ENCODE data around the gene LRRC31.

The LRRC31 gene

DNA sequence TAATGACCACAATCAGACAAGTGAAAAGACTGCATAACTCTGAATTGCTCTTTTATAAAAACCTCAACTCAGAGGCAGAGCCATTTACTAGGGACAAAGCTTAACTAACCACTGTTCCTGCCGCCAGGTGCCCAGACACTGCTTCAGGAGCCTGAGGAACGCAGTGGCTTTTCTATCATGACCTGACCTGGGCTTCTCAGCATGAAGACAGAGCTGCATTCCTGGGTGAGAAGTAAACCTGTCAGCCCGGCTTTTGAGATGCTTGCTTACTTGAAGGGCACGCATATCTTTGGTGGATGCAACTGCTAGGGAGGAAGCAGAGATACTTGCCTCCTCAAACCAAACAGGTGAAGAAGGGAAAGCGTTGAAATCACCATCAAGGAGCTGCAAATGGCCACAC, 7.9 kb downstream of the LRRC31 start:
- DNase-seq, result no peak

DNA sequence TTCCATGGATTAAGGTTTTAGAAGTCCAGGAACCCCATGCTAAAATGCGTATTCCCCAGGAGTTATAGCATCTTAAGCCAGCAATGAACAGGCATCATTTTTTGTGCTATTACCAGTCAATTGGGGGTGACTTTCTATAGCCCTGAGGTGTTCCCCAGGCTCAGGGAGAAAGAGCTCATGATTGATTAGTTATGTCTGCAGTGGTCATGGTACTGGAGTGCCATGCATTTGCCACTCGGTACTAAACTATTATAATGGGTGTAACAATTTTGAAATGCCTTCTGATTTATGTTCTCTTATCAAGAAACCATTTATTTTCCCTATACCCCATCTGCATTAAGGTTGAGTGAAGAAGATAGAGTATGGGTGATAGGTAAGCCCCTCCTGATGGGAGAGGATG, 11.9 kb downstream of the LRRC31 start:
- DNase-seq, result no peak

DNA sequence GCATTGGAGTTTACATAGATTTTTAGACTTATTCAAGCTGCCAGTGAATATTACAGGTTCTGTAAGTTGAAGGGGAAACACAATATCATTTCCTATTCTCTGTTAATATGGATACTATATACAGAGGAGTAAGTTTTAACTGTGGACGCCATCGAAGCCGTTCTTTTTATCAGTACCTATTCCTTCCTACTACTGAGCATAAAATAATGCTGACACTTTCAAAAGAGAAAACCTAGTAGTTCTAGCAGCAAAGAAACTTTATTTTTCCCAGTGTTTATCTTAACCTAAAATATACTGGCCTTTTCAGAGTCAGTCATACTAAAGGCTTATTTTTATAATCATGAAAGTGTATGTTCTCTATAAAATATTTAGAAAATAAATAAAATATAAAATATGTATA, 14.2 kb downstream of the LRRC31 start:
- DNase-seq, result no peak

DNA sequence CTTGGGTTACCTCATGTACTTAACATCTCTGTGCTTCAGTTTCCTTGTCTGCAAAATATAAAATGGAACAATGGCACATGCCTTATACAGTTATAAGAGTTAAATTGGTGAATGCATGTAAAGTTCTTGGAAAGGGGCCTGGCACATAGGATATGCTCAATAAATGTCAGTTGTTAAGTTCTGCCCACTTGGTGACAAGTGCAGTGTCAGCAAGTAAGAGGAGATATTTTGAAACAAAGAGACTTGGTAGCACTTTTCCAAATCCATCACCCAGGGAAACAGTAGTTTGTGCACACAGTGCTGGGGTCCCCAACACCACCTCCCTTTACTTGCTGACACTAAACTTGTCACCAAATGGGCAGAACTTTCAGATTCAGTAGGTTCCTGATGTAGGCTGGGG, 19.1 kb downstream of the LRRC31 start:
- DNase-seq, result no peak

DNA sequence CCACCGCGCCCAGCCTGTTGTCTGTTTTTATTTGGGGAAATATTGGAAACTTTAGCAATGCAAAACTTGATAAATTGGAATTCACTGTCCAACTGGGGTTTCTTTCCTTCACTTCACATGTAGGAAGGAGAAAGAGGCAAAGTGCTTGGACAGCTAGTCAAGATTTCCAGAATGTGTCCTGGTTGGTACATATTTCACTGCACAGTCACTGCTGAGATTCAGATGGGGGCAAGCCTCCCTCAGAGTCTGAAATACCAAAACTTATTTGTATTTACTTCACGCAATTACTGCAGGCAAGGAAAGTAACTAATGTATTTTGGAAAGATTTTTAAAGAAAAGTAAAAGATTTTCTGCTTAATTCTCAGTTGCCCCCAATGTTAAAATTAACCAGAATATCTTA, 21.0 kb downstream of the LRRC31 start:
- DNase-seq, result no peak

DNA sequence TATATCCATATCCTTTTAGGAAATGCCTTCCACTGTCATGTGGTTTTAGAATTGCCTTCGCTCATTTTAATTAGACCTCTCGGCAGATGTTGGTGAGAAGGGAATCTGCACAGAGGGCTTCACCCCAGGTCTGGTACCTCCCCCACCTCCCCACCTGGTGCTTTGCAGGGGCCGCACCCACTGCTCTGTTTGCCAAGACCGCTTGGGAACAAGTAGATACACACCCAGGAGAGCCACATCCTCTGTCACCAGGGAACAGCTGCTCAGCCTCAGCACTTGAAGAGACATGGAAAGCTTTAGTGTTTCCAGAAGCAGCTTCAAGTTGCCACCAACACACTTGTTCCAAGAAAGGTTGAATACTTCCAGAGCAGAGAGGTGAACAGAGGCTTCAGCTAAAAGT, 21.8 kb downstream of the LRRC31 start:
- no peak for DNase-seq

DNA sequence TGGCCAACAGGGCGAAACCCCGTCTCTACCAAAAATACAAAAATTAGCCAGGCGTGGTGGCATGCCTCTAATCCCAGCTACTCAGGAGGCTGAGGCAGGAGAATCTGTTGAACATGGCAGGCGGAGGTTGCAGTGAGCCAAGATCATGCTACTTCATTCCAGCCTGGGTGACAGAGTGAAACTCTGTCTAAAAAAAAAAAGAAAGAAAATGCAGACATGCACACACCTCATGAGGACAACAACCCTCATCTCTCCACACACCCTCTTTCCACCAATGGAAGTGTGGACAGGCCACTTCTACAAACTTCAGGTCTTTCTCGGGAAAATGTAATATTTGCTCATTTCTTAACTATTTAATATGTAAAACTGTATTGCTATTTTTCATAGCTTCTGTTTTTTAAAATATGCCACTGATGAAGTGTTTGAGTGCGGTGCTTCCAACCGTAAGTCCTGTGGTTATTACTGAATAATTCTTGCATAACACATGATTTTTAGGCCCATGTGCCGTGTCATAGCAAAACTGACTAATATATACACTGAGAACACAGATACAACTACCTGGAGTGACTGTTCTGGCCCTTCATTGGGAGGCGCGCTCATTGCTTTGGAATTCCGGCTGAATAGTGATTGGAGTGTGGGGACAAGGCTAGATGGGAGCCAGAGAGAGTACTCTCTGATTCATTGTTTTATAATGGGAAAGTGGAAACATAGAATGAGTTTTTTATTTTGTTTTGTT, 23.1 kb downstream of the LRRC31 start:
- DNase-seq, result no peak

DNA sequence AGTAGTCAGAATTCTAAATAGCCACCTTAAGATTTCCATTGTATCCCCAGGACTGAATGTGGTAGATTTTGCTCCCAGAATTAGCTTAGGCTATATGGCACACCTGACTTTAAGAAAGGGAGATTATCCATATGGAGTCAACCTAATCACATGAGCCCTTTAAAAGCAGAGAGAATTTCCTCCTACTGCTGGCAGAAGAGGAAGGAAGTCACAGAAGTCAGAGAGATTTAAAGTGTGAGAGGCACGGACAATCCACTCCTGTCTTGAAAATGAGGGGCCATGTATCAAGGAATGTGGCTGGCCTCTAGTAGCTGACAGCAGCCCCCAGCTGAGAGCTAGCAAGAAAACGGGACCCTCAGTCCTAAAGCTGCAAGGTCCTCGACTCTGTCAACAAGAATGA, 26.8 kb downstream of the LRRC31 start:
- DNase-seq, result no peak

DNA sequence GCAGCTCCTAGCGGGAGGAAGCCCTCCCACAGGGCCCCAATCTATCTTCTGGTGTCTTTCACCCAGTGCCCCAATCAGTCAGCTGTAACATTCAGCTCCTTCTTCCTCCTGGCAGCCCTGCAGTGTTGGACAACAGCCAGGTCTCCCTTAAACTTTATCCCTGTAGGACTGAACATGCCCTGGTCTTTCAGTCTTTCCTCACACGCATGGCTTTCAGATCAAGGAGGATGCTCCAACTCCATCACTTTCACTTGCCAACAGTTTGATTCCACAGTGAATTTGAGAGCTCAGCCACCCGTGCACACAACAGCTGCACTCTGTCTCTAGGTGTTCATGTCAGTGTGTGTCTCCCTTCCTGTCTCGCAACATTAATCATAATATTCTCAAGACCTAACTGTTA, 28.6 kb downstream of the LRRC31 start:
- no peak for DNase-seq

DNA sequence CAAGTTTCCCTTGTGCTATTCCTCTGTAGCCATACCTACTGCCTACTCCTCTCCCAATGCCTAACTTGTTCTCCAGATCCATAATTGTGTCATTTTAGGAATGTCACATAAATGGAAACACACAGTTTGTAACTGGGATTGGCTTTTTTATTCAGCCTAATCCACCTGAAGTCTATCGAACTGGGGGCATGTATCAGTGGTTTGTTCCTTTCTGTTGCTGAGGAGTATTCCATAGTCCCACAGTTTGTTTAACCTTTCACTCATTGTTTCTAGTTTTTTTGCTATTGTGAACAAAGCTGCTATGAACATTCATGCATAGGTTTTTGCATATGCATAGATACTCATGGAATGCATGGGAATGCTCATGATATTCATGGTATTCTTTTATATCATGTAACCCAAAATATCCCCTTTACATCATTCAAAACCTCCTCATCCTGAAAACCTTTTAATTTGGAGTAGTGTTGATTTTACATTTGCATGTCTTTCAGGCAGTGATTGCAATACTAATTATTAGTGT, 31.2 kb downstream of the LRRC31 start:
- no peak for DNase-seq

DNA sequence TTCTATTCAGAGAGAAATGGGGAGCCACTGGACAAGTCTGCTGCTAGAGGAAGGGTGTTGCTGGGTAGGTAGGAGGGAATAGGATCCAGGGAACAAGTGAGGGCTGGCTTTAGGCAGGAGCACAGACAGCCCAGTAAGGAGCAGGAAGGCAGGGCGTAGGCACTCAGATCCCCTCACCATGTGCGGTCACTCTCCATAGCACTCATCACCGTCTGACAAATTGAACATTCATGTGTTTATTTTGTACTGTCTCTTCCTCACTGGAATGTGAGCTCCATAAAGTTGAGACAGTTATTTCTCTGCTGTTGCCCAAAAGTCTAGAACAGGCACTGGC, 32.8 kb downstream of the LRRC31 start:
- no peak for DNase-seq

DNA sequence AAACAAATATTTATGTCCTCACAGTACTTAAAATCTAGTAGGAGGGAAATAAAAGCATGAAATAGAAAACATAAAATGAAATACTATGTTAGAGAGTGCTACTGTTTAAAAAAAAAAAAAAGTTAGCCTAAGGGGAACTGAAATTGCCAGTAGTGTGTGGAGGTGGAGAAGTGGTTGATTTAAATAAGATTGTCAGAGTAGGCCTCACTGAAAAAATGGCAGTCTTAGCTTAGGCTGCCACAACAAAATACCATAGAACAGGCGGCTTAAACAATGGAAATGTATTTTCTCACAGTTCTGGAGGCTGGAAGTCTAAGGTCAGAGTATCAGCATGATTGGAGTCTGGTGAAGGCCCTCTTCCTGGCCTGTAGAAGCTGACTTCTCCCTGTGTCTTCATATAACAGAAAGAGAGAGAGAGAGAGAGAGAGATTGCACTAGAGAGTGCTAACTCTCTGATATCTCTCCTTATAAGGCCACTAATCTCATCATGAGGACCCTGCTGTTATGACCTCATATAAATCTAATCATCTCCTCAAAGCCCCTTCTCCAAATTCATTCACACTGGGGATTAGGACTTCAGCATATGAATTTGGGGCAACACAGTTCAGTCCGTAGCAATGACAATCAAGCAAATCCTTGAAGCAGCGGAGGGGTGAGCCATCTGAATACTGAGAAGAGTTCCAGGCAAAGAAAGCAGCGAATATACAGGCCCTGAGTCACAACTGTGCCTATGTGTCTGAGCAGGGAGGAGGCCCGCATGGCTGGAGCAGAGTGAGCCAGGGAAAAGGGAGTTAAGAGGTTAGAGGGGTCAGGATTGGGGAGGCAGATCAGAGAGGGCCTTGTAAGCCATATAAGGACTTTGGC, 33.4 kb downstream of the LRRC31 start:
- no peak for DNase-seq

DNA sequence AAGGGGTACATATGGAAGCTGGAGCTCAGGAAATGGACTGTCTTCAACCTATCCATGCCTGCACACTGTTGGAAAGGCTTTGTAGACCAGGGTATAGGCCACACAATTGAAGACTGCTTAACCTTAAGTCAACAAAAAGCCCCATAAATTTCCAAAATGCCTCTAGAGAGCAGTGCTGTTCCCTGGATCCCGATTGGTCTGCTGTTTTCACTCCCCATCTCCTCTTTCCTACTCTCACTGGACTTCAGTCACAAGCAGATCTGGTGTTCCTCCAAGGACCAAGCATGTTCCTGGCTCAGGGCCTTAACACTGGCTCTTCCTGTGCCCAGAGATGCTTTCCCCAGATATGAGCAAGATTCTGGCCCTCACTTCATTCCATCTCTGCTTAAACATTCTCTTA, 34.2 kb downstream of the LRRC31 start:
- DNase-seq, result no peak

DNA sequence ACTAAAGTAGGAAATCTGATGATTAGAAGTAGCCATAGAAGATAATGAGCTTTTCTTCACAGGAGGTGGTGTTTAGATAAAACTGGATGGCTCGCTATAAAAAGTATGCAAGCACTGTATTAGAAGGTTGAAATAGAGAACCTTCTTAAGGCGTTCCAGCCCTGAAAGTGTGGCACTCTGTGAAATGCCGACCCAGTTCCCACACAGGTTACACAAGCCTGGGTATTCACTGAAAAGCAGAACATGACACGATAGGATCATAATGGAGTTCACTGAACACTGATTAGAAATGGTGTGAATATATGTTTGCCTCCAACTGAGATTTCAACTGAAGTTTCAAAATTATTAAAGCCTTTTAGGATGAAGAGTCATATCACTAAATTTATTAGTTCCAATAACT, 42.0 kb downstream of the LRRC31 start:
- DNase-seq, result no peak

DNA sequence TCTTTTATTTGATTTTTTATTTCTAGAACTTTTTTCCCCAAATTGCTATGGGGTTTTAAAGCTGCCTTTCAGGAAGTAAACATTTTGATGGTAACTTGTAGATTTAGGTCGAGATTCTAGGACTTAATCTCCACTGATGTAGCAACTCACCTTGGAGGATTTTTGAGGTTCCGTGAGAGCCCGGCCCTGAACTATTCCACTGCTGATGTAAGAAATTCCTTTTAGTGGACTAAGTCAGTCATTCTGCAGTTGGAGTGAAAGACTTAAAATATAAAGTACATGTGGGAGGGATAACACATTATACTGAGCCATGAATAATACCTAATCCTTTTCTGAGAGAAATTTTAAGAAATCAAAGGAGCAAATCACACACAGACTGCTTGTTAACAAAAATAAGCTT, 44.4 kb downstream of the LRRC31 start:
- no peak for DNase-seq

DNA sequence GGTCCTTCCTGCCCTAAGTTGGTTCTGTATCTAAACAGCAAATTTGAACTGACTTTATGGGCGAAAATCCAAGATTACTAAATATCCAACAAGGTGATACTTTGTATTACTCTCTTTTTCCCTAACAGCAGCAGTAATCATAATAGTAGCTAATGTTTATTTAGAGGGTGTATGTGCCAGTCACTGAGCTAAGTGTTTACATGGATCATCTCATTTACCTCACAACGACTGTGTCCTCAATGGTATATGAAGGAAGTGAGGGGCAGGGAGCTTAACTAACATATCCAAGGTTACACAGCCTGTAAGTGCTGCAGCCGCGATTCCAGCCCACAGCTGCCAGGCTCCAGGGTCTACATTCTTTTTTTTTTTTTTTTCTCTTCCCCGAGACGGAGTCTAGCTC, 46.8 kb downstream of the LRRC31 start:
- DNase-seq, result no peak

DNA sequence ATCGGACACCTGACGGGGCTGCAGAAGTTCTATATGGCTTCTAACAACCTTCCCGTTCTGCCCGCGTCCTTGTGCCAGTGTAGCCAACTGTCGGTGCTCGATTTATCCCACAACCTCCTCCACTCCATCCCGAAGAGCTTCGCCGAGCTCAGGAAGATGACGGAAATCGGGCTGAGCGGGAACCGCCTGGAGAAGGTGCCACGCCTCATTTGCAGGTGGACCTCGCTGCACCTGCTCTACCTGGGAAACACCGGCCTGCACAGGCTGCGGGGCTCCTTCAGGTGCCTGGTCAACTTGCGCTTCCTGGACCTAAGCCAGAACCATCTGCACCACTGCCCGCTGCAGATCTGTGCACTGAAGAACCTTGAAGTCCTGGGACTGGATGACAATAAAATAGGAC, 47.2 kb downstream of the LRRC31 start:
- no peak for DNase-seq

DNA sequence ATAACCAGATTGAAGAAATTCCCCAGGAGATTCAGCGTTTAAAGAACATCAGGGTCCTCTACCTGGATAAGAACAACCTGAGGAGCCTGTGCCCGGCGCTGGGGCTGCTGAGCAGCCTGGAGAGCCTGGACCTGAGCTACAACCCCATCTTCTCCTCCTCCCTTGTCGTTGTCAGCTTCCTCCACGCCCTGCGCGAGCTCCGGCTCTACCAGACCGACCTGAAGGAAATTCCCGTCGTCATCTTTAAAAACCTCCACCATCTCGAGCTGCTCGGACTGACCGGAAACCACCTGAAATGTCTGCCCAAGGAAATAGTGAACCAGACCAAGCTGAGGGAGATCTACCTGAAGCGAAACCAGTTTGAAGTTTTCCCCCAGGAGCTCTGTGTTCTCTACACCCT, 47.6 kb downstream of the LRRC31 start:
- DNase-seq, result no peak

DNA sequence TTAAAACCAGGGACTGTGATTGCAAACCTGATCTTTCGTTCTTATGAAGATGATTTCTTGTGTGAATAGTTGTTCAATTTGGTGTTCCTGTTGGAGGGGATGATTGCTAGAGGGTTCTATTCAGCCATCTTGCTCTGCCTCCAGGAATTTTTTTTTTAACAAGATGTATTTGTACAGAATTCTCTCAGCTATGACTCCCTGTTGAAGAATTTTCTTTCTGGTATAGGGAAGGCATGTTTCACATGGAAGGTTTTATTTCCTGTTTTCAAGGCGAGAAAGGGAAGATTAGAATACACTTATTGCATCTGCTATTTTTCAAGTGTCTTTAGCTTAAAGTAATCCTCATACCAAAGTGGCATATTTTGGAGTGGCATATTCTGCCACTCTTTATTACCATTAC, 51.4 kb downstream of the LRRC31 start:
- DNase-seq, result no peak

DNA sequence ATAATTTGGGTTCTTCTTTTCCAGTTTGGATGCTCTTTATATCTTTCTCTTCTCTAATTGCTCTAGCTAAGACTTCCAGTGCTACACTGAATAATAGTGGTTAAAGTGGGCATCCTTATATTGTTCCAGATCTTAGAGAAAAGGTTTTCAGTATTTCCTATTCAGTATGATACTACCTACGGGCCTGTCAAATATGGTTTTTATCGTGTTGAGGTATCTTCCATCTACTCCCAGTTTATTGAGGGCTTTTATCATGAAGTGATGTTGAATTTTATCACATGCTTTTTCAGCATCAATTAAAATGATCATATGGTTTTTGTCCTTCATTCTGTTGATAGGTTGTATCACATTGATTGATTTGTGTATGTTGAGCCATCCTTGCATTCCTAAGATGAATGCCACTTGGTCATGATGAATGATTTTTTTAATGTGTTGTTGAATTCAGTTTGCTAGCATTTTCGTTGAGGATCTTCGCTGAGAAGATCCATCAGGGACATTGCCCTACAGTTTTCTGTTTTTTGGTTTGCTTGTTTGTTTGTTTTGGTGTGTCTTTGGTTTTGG, 54.1 kb downstream of the LRRC31 start:
- DNase-seq, result no peak

DNA sequence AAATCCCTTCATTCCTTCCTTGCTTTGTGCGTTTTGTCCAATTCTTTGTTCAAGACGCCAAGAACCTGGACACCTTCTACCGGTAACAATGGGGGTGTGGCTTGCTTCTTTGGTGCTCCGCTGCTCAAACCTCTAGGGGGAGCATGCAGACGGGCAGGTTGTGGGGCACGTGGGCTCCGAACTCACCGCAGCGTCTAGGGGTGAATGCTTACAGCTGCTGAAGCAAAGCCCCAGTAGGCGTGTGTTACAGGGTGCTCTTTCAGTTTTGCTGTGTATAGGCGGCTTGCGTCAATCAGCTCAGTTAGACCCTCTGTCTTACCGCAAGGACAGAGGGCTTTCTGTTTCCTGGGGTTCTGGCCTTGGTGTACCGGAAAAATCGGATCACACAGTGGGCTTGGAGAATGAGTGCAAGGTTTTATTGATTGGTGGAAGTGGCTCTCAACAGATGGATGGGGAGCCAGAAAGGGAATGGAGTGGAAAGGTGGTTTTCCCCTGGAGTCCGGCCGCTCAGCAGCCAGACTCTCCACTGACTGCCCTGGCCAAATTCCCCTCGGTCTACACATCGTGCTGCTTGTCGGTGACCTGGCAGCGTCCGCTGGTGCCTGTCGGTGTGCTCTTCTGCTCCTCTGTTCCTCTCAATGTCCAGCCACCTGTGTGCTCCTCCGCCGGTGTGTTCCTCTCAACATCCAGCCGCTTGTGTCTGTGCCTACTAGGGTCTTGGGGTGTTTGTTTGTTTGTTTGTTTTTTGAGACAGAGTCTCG, 55.8 kb downstream of the LRRC31 start:
- no peak for DNase-seq

DNA sequence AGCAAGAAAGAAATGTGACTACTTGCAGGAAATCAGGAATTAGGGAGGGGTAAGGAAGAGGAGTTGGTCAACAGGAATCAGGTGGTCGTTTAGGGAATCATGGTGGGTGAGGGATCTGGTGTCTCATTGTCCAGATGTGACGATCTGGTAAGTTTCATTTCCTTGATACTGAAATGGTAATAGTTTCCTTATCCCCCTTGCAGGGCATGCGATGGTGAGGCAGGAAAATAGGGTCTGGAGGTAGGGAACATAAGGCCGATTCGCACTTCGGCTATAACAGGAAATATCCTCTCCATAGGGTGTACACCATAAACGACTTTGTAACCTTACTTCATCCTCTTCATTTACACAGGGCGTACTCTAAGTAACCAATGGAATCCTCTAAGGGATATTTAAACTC, 56.5 kb downstream of the LRRC31 start:
- DNase-seq, result no peak

Data from cerebellar nuclear complex (tissue), 1 donor.